Ovary (tissue), 9 donors: ENCODE measurements around the gene EIF4H. TPM values are rescaled to one million over a fixed set of nuclear protein-coding genes. Genes with fewer than 3 reads are reported as not detected.

Experiments
- DNase-seq, 5 donors: peaks; one replicate each; pipeline ENCODE4 v3.0.0-alpha.2; 2019 to 2020
- H3K27ac ChIP-seq, 2 donors: fragments of 200-600 bp; one replicate each; pipeline versions ENCODE4 v1.5.1 to v1.8.0; 2019 to 2022
- H3K27me3 ChIP-seq: fragments of 200-600 bp; one replicate; pipeline ENCODE4 v1.8.0; 2022
- H3K36me3 ChIP-seq: fragments of 200-600 bp; sonication (generic); one replicate; pipeline ENCODE4 v1.5.1; 2019
- H3K4me1 ChIP-seq: one replicate; pipeline ENCODE4 v1.8.1; 2013; ENCODE audit warnings: mild to moderate bottlenecking, moderate library complexity; ENCODE audit not compliant: insufficient read depth
- H3K4me3 ChIP-seq: fragments of 200-600 bp; sonication (generic); one replicate; pipeline ENCODE4 v1.5.1; 2017
- H3K9me3 ChIP-seq, 2 donors: fragments of 200-600 bp in 1 of 2; sonication (generic) in 1 of 2; one replicate each; pipeline versions ENCODE4 v1.5.1 to v1.8.1; 2013 to 2019; ENCODE audit warnings: mild to moderate bottlenecking in 1 of 2, moderate library complexity in 1 of 2
- CTCF ChIP-seq, 3 donors: fragments of 450-650 bp in 2 of 3; fragments of 200-600 bp in 1 of 3; IDR thresholded peaks; one replicate each; pipeline versions ENCODE4 v1.5.1 to v1.8.0; 2016 to 2022; ENCODE audit warnings: antibody characterized with exemption in 3 of 3, mild to moderate bottlenecking in 1 of 3
- EP300 ChIP-seq: sonication (generic); formaldehyde crosslinking; IDR thresholded peaks from one replicate; pipeline ENCODE4 v1.6.1; 2017; ENCODE audit warnings: antibody characterized with exemption
- POLR2A ChIP-seq: fragments of 450-650 bp; IDR thresholded peaks from one replicate; pipeline ENCODE4 v1.6.1; 2017; ENCODE audit warnings: antibody characterized with exemption, mild to moderate bottlenecking, moderate library complexity
- WGBS, 3 donors: extraction: QIAGEN DNeasy Blood & Tissue Kit in 1 of 3; methylation state at CpG; one replicate each; pipeline versions ENCODE4 v1.1.5 to v1.1.7; 2013 to 2017; 5-methylcytosine and 5-hydroxymethylcytosine counted together
- intact Hi-C, 4 donors: fragments of 100-400 bp; cut with DNase I; formaldehyde crosslinking; loops; one replicate each; pipeline versions ENCODE4 v1.11.0 to v1.15.1; 2022 to 2023
- polyA plus RNA-seq, 2 donors: library from polyadenylated mRNA; stranded (reverse); fragments of 200-250 nt in 1 of 2; fragments of 350-450 nt in 1 of 2; fragmentation: Illumina TruSeq in 1 of 2; extraction: RNeasy Lipid Tissue Mini Kit (QIAGEN cat#74804) in 1 of 2; gene quantifications; one replicate each; pipeline ENCODE4 v1.2.3, GENCODE V29; 2013 to 2014
- total RNA-seq, 7 donors: library from RNA; depleted of rRNA in 2 of 7; stranded (reverse); fragments of >200 nt in 2 of 7; fragmentation: NEBNext Ultra II Directional in 3 of 7; extraction: Animal tissue kit (Norgen Biotek cat#: 25700) in 3 of 7; gene quantifications; one replicate each; pipeline versions ENCODE4 v1.1.0 to v1.2.4, GENCODE V29; 2016 to 2023
- donor health status: DM: no; HTN: no; CAD: no; lungs with moderate emphysema.
- donor health status: DM: no; HTN: no; CAD: no.
- donor health status: Bipolar disorder and iron deficiency.
- donor health status: DM: yes; HTN: yes; CAD: no.
- donor health status: DM: no; HTN: no; CAD: no.
- donor health status: DM: yes; HTN: yes; CAD: no.

EIF4H gene
- total and polyA plus RNA-seq, 9 donors: 151 to 301 (median 260) TPM

- intact Hi-C loops: no loop called here
- H3K27ac ChIP-seq: no peak overlapping the region
- DNase-seq: no peak
- H3K4me3 ChIP-seq: no peak overlapping the region
- no peaks in the 10 kb centered on the region for H3K36me3 ChIP-seq
- 74 to 92% (median 83%) methylated on average over 11 of the region's 11 CpGs for WGBS, 3 donors
- peaks cover 5% of the 10 kb centered on the region for H3K4me1 ChIP-seq
- H3K27me3 ChIP-seq: no peaks in the 10 kb centered on the region
- TF ChIP-seq CTCF (IDR thresholded peaks at IDR 0.05): no peak
- TF ChIP-seq EP300: no peak
- no peak for TF ChIP-seq POLR2A
- no peaks in the 10 kb centered on the region for H3K9me3 ChIP-seq
Measured at GRCh38 chr7:74219416-74219815, 45.3 kb downstream of the EIF4H start.

- no peak for DNase-seq
- intact Hi-C loops: no loop called here
- Histone ChIP-seq H3K36me3 (no peaks in the 10 kb centered on the region), H3K27ac (no peak overlapping the region), H3K9me3 (no peaks in the 10 kb centered on the region), H3K4me3 (no peak overlapping the region), H3K4me1 (peaks cover 5% of the 10 kb centered on the region), H3K27me3 (no peaks in the 10 kb centered on the region)
- no peak for TF ChIP-seq EP300
- TF ChIP-seq POLR2A: no peak
- no peak for TF ChIP-seq CTCF (IDR thresholded peaks at IDR 0.05)
- WGBS, 3 donors: 74 to 79% (median 75%) methylated on average over 9 of the region's 9 CpGs
Measured at GRCh38 chr7:74220229-74220628, 46.1 kb downstream of the EIF4H start.

- WGBS, 3 donors: 81 to 86% (median 85%) methylated on average over 11 of the region's 11 CpGs
- DNase-seq: no peak
- peaks cover 5% of the 10 kb centered on the region for H3K4me1 ChIP-seq
- intact Hi-C loops: no loop called here
- no peaks in the 10 kb centered on the region for H3K36me3 ChIP-seq
- H3K27me3 ChIP-seq: no peaks in the 10 kb centered on the region
- TF ChIP-seq EP300 (no peak), POLR2A (no peak), CTCF (IDR thresholded peaks at IDR 0.05) (no peak)
- no peaks in the 10 kb centered on the region for H3K9me3 ChIP-seq
- no peak overlapping the region for H3K27ac ChIP-seq
- H3K4me3 ChIP-seq: no peak overlapping the region
Measured at GRCh38 chr7:74221713-74222112, 47.6 kb downstream of the EIF4H start.

- TF ChIP-seq CTCF (IDR thresholded peaks at IDR 0.05): no peak
- TF ChIP-seq POLR2A: no peak
- TF ChIP-seq EP300: no peak
- Histone ChIP-seq H3K4me3 (no peak overlapping the region), H3K4me1 (peaks cover 5% of the 10 kb centered on the region), H3K27me3 (no peaks in the 10 kb centered on the region), H3K9me3 (no peaks in the 10 kb centered on the region), H3K36me3 (no peaks in the 10 kb centered on the region), H3K27ac (no peak overlapping the region)
- no peak for DNase-seq
- intact Hi-C loops: no loop called here
- WGBS, 3 donors: 72 to 76% (median 75%) methylated on average over 17 of the region's 17 CpGs
Measured at GRCh38 chr7:74222851-74223710, 48.9 kb downstream of the EIF4H start.
